ENCODE measurements around the gene HECTD1.

DNA sequence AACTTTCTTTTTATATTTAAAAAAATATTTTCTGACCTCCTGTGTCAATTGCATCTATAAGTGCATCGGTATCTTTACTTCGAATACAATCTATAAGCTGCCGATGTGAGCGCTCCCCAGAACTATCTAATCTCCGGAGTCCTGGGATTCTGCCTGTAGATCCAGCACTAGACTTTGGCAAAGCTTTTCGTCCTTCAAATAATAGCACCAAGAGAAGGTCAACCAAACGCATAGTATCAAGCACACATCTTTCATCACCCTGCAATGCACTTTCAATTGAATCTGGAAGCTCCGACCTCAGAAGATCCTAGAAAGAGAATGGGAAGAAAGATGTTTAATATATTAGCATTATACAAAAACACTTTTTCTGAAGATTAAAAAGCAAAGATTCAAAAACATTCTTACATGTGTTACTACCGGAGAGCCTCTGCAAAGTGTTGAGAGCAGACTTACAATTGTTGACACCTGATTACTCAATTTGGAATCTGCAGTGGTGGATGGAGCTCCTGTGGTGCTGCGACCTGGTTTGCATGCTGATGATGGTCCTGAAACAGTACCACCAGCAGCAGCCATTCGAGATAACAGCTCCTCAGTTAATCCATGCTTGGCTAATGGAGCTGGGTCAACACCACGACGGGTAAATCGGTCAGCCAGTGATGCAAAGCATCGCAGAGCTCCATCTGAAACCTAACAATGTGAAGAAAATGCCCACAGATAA is 34.3 kb downstream of the HECTD1 start:
- TF ChIP-seq, protein P1, sequence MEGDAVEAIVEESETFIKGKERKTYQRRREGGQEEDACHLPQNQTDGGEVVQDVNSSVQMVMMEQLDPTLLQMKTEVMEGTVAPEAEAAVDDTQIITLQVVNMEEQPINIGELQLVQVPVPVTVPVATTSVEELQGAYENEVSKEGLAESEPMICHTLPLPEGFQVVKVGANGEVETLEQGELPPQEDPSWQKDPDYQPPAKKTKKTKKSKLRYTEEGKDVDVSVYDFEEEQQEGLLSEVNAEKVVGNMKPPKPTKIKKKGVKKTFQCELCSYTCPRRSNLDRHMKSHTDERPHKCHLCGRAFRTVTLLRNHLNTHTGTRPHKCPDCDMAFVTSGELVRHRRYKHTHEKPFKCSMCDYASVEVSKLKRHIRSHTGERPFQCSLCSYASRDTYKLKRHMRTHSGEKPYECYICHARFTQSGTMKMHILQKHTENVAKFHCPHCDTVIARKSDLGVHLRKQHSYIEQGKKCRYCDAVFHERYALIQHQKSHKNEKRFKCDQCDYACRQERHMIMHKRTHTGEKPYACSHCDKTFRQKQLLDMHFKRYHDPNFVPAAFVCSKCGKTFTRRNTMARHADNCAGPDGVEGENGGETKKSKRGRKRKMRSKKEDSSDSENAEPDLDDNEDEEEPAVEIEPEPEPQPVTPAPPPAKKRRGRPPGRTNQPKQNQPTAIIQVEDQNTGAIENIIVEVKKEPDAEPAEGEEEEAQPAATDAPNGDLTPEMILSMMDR (IDR thresholded peaks at IDR 0.05), result no peak
- TF ChIP-seq POLR2A (IDR thresholded peaks at IDR 0.05) (no peak), POLR2AphosphoS5 (IDR thresholded peaks at IDR 0.05) (no peak)

All from upper lobe of left lung (tissue), 4 donors.